ENCODE measurements around the gene FOXQ1. TPM values are rescaled to one million over a fixed set of nuclear protein-coding genes. Genes with fewer than 3 reads are reported as not detected.

Gene FOXQ1
- total and polyA plus RNA-seq, 2 of the 13 experiments (the other 11 are each of a cell fraction or from before 2014, with no cell fraction given) = 35.2 to 39.8 TPM

DNA sequence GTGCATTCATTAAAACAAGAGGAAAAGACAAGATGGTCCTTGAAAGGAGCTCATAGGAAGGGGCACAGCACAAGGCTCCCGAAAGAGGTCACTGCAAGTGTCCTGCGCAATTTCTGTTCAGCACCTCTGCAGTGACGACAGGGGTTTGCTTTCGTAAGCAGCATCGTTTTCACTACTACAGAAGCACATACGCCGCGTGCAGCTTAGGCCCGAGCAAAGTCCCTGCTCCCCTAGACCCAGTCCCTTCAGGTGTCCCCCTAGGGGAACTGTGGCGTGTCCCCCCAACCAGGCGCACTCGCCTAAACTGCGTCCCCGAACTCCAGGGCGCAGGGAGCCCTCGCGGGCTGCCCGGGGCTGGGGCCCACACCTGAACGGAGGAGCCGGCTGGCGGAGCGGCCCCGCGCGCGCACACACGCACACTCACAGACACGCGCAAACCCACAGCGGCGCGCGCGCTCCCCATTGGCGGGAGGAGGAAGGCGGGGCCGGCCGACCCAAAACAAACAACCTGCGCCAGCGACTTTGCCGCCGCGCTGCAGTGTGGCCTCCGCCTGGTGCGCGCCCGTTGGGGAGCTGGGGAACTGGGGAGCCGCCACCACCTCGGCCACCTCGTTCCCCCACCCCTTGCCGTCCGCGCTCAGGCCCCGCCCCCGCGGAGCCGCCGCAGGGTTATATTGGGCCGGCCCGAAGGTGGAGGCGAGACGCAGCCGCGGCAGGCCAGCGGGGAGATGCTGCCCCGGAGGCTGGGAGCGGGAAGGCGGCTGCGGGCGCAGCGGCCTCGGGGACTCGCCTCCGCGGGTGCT is at the start of gene FOXQ1 (continued):
- TF ChIP-seq NFYC (CRISPR knock-in tag; IDR thresholded peaks at IDR 0.05) = peak; percentile 71
- no peak; the same call in none of the 2 replicates for TF ChIP-seq HIVEP1 (CRISPR knock-in tag; IDR thresholded peaks at IDR 0.05)
- TF ChIP-seq MAFF (IDR thresholded peaks at IDR 0.05; ENCODE audit: low read depth, low read length) = no peak
- TF ChIP-seq SRSF4 (IDR thresholded peaks at IDR 0.05; ENCODE audit: low read depth, low read length, poor library complexity, severe bottlenecking) = peak; percentile 96
- TF ChIP-seq KDM5B (CRISPR knock-in tag; IDR thresholded peaks at IDR 0.05; ENCODE audit: borderline replicate concordance) = peak; percentile 82
- TF ChIP-seq, protein P1, sequence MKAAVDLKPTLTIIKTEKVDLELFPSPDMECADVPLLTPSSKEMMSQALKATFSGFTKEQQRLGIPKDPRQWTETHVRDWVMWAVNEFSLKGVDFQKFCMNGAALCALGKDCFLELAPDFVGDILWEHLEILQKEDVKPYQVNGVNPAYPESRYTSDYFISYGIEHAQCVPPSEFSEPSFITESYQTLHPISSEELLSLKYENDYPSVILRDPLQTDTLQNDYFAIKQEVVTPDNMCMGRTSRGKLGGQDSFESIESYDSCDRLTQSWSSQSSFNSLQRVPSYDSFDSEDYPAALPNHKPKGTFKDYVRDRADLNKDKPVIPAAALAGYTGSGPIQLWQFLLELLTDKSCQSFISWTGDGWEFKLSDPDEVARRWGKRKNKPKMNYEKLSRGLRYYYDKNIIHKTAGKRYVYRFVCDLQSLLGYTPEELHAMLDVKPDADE (CRISPR knock-in tag; IDR thresholded peaks at IDR 0.05) = peak; percentile 93
- peak; percentile 73; the same call in 2 of the 3 replicates for TF ChIP-seq MXI1 (IDR thresholded peaks at IDR 0.05; ENCODE audit: borderline replicate concordance, low read depth, low read length)
- TF ChIP-seq, protein P2, sequence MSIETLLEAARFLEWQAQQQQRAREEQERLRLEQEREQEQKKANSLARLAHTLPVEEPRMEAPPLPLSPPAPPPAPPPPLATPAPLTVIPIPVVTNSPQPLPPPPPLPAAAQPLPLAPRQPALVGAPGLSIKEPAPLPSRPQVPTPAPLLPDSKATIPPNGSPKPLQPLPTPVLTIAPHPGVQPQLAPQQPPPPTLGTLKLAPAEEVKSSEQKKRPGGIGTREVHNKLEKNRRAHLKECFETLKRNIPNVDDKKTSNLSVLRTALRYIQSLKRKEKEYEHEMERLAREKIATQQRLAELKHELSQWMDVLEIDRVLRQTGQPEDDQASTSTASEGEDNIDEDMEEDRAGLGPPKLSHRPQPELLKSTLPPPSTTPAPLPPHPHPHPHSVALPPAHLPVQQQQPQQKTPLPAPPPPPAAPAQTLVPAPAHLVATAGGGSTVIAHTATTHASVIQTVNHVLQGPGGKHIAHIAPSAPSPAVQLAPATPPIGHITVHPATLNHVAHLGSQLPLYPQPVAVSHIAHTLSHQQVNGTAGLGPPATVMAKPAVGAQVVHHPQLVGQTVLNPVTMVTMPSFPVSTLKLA (IDR thresholded peaks at IDR 0.05) = peak; percentile 28
- TF ChIP-seq, protein P3, sequence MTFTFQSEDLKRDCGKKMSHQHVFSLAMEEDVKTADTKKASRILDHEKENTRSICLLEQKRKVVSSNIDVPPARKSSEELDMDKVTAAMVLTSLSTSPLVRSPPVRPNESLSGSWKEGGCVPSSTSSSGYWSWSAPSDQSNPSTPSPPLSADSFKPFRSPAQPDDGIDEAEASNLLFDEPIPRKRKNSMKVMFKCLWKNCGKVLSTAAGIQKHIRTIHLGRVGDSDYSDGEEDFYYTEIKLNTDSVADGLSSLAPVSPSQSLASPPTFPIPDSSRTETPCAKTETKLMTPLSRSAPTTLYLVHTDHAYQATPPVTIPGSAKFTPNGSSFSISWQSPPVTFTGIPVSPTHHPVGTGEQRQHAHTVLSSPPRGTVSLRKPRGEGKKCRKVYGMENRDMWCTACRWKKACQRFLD (CRISPR knock-in tag; IDR thresholded peaks at IDR 0.05; ENCODE audit: borderline replicate concordance) = peak; percentile 80
- TF ChIP-seq ZNF781 (CRISPR knock-in tag; IDR thresholded peaks at IDR 0.05; ENCODE audit: borderline replicate concordance, not compliant biosample characterization) = peak; percentile 19
- TF ChIP-seq, protein P4, sequence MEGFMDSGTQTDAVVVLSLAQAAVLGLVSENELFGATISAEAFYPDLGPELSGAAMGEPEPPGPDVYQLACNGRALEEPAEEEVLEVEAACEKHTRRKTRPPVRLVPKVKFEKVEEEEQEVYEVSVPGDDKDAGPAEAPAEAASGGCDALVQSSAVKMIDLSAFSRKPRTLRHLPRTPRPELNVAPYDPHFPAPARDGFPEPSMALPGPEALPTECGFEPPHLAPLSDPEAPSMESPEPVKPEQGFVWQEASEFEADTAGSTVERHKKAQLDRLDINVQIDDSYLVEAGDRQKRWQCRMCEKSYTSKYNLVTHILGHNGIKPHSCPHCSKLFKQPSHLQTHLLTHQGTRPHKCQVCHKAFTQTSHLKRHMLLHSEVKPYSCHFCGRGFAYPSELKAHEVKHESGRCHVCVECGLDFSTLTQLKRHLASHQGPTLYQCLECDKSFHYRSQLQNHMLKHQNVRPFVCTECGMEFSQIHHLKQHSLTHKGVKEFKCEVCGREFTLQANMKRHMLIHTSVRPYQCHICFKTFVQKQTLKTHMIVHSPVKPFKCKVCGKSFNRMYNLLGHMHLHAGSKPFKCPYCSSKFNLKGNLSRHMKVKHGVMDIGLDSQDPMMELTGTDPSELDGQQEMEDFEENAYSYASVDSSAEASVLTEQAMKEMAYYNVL (CRISPR knock-in tag; IDR thresholded peaks at IDR 0.05; ENCODE audit: borderline replicate concordance) = peak; percentile 93
- no peak for TF ChIP-seq ATM (IDR thresholded peaks at IDR 0.05; ENCODE audit: borderline replicate concordance)
- TF ChIP-seq MAZ (IDR thresholded peaks at IDR 0.05; ENCODE audit: borderline replicate concordance, low read depth, low read length) = peak; percentile 90
- peak; percentile 97 for TF ChIP-seq MAZ (CRISPR knock-in tag; IDR thresholded peaks at IDR 0.05; ENCODE audit: low read depth)
- 0 out of 2 replicates have a peak, but pooled peaks have one; percentile 7 for TF ChIP-seq PCBP1 (IDR thresholded peaks at IDR 0.05; ENCODE audit: borderline replicate concordance, low read depth, low read length)
- TF ChIP-seq, protein P5, sequence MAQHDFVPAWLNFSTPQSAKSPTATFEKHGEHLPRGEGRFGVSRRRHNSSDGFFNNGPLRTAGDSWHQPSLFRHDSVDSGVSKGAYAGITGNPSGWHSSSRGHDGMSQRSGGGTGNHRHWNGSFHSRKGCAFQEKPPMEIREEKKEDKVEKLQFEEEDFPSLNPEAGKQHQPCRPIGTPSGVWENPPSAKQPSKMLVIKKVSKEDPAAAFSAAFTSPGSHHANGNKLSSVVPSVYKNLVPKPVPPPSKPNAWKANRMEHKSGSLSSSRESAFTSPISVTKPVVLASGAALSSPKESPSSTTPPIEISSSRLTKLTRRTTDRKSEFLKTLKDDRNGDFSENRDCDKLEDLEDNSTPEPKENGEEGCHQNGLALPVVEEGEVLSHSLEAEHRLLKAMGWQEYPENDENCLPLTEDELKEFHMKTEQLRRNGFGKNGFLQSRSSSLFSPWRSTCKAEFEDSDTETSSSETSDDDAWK (CRISPR knock-in tag; IDR thresholded peaks at IDR 0.05) = no peak
- peak; percentile 95 for TF ChIP-seq ZNF20 (CRISPR knock-in tag; IDR thresholded peaks at IDR 0.05)
- peak; percentile 96 for TF ChIP-seq BORCS8-MEF2B (CRISPR knock-in tag; IDR thresholded peaks at IDR 0.05)
- TF ChIP-seq KDM2A (CRISPR knock-in tag; IDR thresholded peaks at IDR 0.05; ENCODE audit: borderline replicate concordance, low read depth) = peak; percentile 95
- TF ChIP-seq NR2C2 (CRISPR knock-in tag; IDR thresholded peaks at IDR 0.05; ENCODE audit: borderline replicate concordance) = peak; percentile 48; the same call in 1 of the 2 replicates
- TF ChIP-seq PRMT3 (CRISPR knock-in tag; IDR thresholded peaks at IDR 0.05; ENCODE audit: borderline replicate concordance, low read depth) = 0 out of 2 replicates have a peak, but pooled peaks have one; percentile 15
